NCI-H510A treated with DMSO at 0.1 percent for 48 hours (cell line): ENCODE data around the gene IP6K3.

Source experiments
- DNase-seq: peaks from one replicate; lab custom pipeline; 2025; lab: John Stamatoyannopoulos, UW

IP6K3 gene

DNA sequence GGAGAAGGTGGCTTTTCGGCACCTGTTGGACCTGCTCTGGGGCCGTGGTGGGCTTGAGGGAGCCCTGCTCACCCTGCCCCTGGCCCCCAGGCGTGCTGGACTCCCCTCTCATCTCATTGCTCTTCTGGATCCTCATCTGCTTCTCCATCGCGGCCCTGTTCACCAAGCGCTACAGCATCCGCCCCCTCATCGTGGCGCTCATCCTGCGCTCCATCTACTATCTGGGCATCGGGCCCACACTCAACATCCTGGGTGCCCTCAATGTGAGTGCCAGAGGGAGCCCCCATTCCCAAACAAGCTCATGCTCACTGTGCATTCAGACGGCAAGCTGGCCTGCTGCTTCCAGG, 57.6 kb downstream of the IP6K3 start:
- no peak for DNase-seq

DNA sequence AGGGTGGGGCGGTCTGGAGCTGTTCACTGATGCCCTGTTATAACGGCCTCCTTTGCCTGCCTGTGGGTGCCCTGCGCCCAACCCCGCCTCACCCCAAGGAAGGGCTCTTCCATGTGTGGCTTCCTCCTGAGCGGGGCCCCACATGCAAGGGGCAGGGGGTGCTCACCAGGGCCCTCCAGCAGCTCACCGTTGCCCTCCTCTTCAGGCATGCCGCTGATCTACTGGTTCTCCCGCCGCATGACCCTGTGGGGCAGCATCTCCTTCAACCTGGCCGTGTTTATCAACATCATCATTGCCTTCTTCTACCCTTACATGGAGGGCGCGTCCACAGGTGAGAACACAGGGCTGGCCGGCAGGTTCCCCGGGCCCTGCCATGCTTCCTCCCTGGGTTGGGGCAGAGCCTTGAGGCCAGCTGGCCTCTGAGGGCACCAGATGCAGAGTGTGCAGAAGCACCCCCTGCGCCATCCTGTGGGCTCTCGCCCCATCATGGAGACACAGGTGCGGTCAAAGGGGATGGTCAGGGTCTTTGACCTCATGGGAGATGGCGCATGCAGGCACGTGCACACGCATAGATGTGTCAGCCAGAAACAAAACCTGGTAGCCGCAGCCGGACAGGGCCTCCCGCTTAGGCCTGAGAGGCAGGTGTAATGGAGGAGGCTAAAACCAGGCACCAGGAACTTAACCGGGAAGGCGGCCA, 58.1 kb downstream of the IP6K3 start:
- DNase-seq, result no peak

DNA sequence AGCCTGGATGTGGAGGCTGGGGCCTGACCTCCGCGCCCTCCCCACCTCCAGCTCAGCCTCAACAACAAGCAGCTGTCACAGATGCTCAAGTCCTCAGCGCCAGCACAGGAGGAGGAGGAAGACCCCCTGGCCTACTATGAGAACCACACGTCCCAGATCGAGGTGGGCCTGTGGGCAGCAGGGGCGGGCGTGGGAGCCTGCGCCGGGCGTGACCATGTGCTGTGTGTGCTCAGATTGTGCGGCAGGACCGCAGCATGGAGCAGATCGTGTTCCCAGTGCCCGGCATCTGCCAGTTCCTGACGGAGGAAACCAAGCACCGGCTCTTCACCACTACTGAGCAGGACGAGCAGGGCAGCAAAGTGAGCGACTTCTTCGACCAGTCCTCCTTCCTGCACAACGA, 58.7 kb downstream of the IP6K3 start:
- no peak for DNase-seq

DNA sequence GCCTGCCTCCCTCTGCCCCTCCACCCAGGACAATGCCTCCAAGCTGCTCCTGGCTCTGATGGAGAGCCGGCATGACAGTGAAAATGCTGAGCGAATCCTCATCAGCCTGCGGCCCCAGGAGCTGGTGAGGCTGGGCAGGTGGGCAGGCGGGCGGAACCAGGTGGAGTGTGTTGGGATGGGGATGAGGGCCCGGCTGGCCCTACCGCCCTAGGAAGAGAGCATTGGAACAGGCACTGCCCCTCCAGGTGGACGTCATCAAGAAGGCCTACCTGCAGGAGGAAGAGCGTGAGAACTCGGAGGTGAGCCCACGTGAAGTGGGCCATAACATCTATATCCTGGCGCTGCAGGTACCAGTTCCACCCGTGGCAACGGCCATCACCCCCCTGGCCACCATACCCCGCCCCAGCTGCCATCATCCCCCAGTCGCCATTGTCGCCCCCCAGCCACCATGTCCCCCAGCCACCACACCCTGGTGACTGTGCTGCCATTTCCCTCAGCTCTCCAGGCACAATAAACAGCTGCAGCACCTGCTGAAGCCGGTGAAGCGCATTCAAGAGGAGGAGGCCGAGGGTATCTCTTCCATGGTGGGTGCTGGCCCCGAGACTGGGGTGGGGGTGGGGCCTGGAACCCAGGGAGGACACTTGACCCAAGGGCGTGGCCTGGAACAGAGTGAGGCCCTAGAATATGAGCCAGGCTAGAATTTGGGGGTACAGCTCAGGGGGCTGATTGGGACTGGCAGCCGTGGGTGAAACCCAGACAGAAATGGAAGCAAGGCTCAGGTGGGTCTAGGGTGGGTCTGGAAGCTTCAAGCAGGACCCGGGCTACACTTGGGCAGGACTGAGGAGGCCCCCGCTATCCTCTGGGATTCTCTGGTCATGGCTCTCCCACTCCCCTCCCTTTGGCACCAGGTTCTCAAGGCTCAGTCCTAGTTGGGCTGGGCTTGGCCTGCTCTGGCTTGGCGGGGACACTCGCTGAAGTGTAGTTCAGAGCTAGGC, 59.4 kb downstream of the IP6K3 start:
- no peak for DNase-seq

DNA sequence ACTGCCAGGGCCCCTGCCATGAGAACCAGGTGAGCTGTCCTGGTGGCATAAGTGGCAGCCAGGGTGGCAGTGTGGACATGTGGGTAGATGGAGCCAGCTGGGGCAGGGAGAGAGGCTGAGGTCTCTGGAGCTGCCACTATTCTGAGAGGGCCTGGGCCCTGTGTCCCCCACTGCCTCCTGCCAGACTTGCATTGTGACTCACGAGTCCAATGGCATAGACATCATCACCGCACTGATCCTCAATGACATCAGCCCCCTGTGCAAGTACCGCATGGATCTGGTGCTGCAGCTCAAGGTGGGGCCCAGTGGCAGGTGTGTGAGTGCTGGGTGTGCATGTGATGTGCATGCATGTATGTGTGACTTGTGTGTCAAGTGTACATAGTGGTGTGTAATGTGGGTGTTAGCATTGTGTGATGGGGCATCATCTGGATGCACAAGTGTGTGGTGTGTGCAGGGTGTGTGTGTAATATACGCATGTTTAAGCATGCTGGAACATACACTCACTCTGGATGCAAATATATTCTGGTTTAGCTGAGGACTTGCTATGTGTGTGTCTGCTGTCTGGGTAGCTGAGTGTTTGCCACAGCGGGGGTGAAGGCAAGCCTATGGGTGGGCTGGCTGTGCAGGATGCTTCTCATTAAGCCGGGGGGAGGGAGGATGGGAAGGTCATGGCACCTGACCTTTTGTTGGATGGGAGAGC, 60.3 kb downstream of the IP6K3 start:
- no peak for DNase-seq

DNA sequence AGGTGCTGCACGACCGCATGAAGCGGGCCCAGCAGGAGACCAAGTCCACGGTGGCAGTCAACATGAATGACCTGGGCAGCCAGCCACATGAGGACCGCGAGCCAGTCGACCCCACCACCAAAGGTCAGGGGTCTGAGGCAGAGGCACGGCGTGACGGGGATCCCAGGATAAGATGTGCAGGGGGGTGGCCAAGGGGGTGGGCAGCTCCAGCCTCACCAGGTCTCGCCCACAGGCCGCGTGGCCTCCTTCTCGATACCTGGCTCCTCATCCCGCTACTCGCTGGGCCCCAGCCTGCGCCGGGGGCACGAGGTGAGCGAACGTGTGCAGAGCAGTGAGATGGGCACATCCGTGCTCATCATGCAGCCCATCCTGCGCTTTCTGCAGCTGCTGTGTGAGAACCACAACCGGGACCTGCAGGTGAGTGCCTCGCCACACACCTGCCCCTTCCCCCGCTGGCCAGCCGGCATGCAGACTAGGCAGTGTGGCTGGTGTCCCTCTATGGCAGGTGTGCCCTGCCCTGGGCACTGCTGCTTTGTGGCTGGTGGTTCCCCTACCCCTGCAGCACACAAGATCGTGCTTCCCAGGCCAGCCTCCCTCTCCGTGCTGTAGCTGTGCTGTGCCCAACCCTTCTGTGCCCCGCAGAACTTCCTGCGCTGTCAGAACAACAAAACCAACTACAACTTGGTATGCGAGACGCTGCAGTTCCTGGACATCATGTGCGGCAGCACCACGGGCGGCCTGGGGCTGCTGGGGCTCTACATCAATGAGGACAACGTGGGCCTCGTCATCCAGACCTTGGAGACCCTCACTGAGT, 61.1 kb downstream of the IP6K3 start:
- DNase-seq, result no peak

DNA sequence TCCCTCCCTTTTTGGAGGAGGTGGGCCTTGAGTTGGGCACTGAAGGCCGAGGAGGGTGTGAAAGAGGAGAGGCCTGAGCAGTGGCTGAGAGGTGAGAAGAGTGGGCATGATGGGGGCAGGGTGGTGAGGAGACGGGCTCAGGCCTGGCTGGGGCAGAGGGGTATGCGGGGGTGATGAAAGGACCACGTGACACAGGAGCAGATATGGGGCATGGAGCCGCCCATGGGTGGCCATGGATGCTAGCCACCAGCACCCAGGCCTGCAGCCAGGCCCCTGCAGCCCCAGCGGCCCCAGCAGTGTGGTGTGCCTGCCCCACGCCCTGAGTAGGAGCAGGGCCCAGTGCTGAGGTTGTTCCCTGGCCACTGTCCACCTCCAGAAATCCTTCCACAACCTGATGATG, 61.7 kb downstream of the IP6K3 start:
- no peak for DNase-seq

DNA sequence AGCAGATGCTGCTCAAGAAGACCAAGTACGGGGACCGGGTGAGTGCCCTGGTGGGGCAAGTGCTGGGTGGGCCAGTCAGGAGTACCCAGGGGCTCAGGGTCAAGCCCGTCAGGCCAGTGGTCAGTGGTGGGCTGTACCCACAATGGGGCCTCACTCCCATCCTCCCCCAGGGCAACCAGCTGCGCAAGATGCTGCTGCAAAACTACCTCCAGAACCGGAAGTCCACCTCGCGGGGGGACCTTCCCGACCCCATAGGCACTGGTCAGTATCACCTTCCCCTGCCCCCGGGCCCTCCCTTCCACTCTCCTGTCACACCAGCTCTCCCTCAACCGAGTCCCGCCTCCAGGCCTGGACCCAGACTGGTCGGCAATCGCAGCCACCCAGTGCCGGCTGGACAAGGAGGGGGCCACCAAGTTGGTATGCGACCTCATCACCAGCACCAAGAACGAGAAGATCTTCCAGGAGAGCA, 62.2 kb downstream of the IP6K3 start:
- DNase-seq, result no peak

DNA sequence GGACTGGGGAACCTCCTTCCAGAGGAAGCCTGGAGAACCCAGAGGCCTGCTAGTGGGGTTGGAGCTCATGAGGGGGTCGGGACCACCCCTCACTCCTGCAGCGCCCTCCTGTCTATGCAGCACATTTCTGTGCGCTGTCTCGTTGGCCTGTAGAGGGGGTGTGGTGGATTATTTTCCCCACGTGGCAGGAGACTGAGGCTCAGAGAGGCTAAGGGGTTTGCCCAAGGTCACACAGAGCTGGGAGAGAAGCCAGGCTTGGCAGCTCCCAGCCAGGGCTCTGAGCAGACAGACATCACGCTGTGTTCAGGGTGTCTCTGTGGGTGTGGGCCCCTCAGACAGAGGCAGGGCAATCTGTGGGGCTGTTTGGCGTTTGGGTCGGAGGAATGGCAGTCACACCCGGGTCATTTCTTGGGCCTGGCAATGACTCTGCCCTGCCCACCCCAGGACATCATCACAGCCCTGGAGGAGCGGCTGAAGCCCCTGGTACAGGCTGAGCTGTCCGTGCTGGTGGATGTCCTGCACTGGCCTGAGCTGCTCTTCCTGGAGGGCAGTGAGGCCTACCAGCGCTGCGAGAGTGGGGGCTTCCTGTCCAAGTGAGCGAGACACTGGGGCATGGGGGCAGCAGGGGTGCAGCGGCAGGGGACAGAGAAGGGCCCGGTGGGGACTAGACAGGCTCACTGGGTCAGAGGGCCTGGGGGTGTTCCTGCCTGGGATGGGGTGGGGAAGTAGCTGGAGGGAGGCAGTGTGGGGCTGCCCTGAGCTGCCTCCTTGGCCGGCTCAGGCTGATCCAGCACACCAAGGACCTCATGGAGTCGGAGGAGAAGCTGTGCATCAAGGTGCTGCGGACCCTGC, 62.9 kb downstream of the IP6K3 start:
- DNase-seq, result no peak

DNA sequence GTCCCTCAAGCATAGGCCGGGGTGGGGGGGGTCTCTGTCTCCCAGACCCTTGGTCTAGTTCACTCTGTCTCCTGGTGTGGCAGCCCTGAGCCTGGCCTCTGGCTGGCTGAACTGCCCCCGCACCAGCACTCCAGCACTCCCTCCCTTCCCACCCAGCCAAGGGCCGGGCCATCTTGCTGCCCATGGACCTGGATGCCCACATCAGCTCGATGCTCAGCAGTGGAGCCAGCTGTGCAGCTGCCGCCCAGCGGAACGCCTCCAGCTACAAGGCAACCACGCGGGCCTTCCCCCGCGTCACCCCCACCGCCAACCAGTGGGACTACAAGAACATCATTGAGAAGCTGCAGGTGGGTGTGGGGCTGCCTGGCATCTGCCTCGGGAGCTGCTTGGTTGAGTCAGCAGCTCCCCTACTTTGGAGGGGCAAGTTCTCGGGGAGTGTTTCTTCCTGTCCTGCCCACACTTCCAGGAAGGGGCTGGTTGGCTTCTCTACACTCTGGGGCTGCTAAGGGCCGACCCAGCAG, 63.6 kb downstream of the IP6K3 start:
- DNase-seq, result no peak

DNA sequence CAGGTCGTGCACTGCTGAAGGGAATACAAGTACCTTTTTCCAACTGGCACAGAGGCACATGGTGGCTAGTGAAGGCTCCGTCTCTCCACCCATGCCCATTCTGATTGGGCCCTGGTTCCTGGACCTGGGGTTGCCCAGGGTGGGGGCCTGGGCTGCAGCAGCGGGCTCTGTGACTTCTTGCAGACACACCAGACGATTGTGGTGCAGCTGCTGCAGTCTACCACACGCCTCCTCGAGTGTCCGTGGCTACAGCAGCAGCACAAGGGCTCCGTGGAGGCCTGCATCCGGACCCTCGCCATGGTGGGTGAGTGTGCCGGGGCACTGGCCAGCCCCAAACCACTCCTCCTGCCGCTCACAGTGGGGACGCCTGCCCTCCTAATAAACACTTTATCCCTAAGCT, 64.4 kb downstream of the IP6K3 start:
- no peak for DNase-seq

DNA sequence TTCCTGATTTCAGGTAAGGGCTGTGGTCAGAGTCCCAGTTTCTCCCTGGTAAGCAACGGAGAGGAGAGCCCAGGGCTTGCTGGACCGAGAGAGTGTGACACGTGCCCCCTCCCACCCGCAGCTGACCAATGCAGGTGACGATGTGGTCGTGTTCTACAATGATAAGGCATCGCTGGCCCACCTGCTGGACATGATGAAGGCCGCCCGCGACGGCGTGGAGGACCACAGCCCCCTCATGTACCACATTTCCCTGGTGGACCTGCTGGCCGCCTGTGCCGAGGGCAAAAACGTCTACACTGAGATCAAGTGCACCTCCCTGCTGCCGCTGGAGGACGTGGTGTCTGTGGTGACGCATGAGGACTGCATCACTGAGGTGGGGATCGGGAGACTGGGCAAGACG, 66.9 kb downstream of the IP6K3 start:
- no peak for DNase-seq

DNA sequence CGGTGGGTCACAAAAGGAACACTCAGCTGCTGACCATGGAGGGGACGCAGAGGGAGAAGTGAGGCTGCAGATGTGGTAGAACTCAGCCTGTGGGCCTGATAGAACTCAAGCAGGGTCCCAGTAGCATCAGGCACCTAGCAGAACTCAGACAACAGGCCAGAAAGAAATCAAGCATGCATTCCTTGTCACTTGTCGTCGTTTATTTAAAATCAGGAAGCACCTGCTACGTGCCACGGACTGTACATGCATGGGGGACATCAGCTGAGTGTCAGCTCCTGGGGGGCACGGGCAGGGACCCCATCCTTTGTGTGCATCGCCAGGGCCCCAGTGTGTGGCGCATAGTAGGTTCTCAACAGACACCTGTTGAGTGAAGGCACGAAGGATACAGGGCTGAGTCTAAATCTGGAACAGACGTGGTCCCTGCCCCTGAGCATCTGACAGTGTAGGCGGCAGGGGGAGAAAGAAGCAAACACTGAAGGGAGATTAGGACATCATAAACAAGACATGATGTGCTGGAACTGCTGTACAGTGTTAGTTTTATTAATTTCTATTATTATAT, 67.7 kb downstream of the IP6K3 start:
- DNase-seq, result no peak

DNA sequence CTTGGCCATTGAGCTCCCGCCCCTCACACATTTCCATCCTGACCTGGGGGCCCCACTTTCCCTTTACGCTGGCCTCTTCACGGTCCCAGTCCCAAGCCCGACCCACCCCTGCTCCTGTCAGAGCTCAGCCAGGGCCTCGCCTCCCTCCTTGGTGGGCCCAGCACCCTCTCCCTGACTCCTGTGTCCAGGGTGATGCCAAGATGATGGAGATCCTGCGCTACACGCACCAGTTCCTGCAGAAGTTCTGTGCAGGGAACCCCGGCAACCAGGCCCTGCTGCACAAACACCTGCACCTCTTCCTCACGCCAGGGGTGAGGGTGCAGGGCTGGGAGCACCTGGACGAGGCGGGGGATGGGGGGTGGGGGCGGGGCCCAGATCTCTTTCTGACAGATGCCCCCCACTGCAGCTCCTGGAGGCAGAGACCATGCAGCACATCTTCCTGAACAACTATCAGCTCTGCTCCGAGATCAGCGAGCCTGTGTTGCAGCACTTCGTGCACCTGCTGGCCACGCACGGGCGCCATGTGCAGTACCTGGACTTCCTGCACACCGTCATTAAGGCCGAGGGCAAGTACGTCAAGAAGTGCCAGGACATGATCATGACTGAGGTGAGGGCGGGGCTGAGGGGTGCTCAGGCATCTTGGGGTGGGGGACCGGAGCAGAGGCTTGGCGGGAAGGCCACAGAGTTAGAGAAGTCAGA, 68.3 kb downstream of the IP6K3 start:
- DNase-seq, result peak; percentile 49

DNA sequence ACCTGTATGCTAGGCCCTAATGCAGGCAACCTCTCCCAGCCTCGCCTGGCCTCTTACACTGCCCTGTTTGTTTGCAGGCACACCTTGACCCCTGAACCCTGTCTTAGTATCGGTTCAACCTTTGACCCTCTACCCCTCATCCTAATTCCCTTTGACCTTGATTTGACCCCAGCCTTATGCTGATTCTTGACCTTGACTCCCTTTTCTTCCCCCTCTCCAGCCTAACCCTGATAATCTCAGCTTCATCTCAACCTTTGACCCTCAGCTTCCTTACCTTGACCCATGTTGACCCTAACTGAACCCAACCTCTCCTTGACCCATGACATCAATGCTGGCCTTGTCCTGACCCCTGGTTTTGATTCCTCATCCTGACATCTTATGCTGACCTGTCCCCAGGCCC, 69.0 kb downstream of the IP6K3 start:
- DNase-seq, result no peak

DNA sequence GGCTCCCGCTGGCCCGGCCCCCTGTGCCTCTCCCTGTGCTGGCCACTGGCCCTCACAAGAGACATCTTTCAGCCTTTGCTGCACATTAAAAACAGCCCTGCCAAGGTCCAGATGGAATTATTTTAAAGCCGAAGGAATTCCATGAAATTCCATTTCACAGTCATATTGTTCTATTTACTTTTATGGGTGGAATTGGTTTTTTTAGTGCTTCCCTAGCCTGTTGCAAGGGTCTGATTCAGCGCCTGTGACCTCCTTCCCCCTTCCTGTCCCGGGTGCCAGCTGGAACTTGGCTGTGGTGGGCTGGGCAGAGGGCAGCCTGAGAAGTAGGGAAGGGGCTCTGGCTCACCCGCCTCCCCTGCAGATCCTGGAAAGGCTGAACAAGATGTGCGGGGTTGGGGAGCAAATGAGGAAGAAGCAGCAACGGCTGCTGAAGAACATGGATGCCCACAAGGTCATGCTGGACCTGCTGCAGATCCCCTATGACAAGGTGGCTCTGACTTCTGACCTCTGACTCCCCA, 69.5 kb downstream of the IP6K3 start:
- no peak for DNase-seq

DNA sequence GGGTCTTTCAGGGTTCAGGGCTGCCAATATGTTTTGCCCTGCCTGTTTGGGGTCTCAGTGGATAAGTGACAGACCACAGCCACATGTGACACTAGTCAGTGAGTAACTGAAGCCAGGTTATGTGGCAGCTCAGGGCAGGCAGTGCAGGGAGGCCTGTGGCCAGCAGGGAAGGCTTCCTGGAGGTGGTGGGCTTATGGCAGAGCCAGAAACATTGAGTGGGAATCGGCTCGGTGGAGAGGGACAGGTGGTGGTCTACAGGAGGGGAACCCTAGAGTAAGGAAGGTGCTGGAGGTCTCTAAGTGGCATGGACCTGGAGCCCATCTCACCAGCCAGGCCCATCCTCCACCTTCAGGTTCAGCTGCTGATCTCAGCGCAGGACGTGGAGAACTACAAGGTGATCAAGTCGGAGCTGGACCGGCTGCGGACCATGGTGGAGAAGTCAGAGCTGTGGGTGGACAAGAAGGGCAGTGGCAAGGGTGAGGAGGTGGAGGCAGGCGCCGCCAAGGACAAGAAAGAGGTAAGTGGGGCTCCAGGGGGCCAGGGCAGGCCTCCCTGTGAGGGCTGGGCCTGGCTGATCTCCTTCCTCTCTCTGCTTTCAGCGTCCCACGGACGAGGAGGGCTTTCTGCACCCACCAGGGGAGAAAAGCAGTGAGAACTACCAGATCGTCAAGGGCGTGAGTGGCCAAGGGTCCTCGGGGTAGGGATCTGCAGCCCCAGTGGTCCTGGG, 70.1 kb downstream of the IP6K3 start:
- DNase-seq, result no peak

DNA sequence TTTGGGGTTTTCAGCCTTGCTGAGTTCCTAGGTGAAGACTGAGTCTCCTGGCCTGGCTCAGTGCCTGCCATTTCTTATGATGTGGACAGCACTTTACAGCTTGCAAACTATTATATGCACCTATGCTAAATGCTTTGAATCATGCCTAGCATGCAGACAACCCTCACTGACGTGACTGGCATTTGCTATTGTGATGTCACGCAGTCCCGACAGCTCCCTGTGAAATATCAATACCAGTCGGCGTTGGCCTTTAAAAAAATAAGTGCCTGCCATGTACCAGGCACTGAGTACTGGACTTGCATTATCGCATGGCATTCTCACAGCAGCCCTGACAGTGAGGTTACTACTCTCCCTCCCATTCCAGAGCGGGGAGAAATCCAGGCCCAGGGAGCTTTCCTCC, 70.7 kb downstream of the IP6K3 start:
- DNase-seq, result no peak

DNA sequence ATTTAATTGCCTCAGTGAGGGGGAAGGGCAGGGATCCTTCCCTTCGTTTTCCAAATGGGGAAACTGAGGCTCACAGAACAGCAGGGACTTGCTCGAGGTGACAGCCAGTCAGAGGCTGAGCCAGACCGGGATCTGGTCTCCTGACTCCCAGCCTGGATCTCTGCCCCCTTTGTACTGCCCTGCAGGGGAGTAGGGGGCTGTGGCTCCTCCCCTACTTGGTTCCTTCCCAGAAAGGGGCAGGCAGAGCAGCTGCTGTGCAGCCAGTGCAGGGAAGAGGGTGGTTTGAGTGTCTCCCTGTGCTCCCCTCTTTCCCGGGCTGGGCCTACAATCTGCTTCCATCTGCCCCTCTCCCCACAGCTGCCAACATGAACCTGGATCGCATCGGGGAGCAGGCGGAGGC, 72.9 kb downstream of the IP6K3 start:
- no peak for DNase-seq
